GM12865 (cell line): ENCODE results near the gene FCMR.
A peak's percentile ranks its signal among the peaks of the same experiment; 100 is the strongest.

ENCODE experiments used
- DNase-seq: peaks from one replicate; pipeline ENCODE4 v3.0.0; 2010; ENCODE audit warnings: low read depth
- H3K4me3 ChIP-seq: 2 replicates; pipeline ENCODE4 v1.5.1; 2011; ENCODE audit warnings: mild to moderate bottlenecking, low read depth, low read length, control low read depth
- CTCF ChIP-seq: IDR thresholded peaks from 2 replicates; pipeline ENCODE4 v1.5.1; 2011; ENCODE audit warnings: low read length, control low read depth, low read depth, inconsistent platforms; ENCODE audit not compliant: insufficient read depth; ENCODE audit errors: missing control alignments

The FCMR gene

GRCh38 chr1:206901944-206902343, 19.8 kb downstream of the FCMR start:
- TF ChIP-seq CTCF: no peak
- H3K4me3 ChIP-seq: no peak overlapping the region
- DNase-seq: no peak

DNA sequence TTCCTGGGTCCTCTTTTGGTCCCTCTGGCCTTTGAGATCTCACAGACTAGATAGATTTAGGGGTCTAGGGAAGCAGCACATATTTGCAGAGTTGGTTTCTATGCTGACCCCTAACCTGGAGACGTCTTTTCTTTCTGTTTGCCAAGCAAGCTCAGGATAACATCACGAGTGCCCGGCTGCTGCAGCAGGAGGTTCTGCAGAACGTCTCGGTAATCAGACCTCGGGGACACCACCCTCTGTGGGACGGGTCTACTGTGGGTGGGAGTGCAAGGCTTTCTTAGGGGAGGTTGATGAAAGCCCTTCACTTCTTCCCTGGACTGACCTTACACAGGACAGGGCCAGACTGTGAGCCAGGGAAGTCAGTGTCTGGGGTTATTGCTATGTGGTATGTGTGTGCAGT, 21.6 kb downstream of the FCMR start:
- no peak overlapping the region for H3K4me3 ChIP-seq
- DNase-seq: no peak
- no peak for TF ChIP-seq CTCF

DNA sequence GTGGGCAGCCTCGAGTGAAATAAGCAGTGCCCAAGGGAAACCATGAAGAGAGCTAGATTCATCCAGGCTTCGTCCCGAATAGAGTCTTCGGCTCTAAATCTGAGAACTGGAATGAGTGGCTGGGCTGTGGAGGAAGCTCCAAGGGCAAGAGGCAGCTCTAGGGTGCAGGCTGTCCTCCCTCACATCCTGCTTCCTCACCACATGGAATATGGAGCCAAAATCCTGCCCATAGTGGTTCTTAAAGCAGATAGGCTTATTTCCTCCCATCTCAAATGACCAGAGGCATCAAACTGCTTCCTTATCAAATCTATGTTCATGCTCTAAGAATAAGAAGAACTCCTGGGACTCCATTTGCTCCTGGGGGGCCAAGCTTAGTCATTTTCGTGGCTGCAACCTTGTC, 22.0 kb downstream of the FCMR start:
- H3K4me3 ChIP-seq: no peak overlapping the region
- DNase-seq: no peak
- TF ChIP-seq CTCF: no peak

- no peak overlapping the region for H3K4me3 ChIP-seq
- no peak for TF ChIP-seq CTCF
Observed at GRCh38 chr1:206898915-206899431, 22.8 kb downstream of the FCMR start.

DNA sequence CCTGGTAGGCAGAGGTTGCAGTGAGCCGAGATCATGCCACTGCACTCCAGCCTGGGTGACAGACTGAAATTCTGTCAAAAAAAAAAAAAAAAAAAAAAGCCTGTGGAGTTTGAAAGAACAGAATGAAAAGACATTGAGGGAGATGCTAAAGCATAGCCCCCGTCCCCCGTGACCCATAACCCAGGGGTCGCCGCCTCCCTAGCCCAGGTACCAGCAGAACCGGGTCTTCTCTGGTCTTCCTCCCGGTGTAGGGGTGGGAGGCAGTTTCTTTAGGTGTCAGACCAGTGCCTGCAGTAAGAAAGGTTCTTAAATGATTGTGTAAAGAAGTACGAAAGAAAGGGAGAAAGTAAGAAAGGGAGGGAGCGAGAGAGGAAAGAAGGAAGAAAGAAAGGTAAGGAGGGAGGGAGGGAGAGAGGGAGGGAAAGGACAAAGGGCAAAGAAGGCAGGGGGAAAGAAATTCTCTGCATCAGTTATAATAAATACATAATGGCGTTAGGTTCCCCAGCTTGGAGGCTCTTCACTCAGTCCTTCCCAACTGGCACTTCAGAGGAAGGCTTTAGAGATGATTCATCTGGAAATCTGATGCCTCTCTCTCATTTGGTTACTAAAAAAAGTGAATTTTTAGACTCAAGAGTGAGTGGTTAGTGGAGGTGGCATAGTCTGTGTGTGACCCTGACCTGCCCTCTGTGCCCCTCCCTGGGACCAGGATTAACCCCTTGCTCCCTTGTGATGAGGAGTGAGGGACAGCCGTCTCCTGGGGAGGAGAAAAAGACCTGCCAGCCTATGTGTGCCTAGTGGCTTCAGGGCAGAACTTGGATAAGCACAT, 23.4 kb downstream of the FCMR start:
- no peak for TF ChIP-seq CTCF
- no peak for DNase-seq

More at GRCh38 chr1:206898915-206899431, 22.8 kb downstream of the FCMR start:
- no peak for DNase-seq

GRCh38 chr1:206897175-206897574, 24.6 kb downstream of the FCMR start, which contains the start of gene IL24:
Gene IL24 (plus strand): TSS chr1:206897443. CDS start chr1:206897833, 390 bp downstream.
- peak; percentile 31 for DNase-seq
- no peak for TF ChIP-seq CTCF
- no peak within 1 kb of the TSS for H3K4me3 ChIP-seq

More for the DNA sequence above, 23.4 kb downstream of the FCMR start:
- no peak overlapping the region for H3K4me3 ChIP-seq

- DNase-seq: no peak
- H3K4me3 ChIP-seq: no peak overlapping the region
- no peak for TF ChIP-seq CTCF
Observed at GRCh38 chr1:206896261-206896660, 25.5 kb downstream of the FCMR start.
